Measurements from ENCODE around the gene PLA2G6.

The PLA2G6 gene

GRCh38 chr22:38176170-38176741 is 5.4 kb downstream of the PLA2G6 start:
- in situ Hi-C loops (cut with MboI; ENCODE audit: low sequenced_read_pairs, unreplicated experiment): no loop called here
- TF ChIP-seq, protein P1, sequence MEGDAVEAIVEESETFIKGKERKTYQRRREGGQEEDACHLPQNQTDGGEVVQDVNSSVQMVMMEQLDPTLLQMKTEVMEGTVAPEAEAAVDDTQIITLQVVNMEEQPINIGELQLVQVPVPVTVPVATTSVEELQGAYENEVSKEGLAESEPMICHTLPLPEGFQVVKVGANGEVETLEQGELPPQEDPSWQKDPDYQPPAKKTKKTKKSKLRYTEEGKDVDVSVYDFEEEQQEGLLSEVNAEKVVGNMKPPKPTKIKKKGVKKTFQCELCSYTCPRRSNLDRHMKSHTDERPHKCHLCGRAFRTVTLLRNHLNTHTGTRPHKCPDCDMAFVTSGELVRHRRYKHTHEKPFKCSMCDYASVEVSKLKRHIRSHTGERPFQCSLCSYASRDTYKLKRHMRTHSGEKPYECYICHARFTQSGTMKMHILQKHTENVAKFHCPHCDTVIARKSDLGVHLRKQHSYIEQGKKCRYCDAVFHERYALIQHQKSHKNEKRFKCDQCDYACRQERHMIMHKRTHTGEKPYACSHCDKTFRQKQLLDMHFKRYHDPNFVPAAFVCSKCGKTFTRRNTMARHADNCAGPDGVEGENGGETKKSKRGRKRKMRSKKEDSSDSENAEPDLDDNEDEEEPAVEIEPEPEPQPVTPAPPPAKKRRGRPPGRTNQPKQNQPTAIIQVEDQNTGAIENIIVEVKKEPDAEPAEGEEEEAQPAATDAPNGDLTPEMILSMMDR (IDR thresholded peaks at IDR 0.05; ENCODE audit: borderline replicate concordance, control extremely low read depth, extremely low read depth, insufficient read depth, missing control alignments): no peak
- DNase-seq (ENCODE audit: low spot score): peak; percentile 69

DNA sequence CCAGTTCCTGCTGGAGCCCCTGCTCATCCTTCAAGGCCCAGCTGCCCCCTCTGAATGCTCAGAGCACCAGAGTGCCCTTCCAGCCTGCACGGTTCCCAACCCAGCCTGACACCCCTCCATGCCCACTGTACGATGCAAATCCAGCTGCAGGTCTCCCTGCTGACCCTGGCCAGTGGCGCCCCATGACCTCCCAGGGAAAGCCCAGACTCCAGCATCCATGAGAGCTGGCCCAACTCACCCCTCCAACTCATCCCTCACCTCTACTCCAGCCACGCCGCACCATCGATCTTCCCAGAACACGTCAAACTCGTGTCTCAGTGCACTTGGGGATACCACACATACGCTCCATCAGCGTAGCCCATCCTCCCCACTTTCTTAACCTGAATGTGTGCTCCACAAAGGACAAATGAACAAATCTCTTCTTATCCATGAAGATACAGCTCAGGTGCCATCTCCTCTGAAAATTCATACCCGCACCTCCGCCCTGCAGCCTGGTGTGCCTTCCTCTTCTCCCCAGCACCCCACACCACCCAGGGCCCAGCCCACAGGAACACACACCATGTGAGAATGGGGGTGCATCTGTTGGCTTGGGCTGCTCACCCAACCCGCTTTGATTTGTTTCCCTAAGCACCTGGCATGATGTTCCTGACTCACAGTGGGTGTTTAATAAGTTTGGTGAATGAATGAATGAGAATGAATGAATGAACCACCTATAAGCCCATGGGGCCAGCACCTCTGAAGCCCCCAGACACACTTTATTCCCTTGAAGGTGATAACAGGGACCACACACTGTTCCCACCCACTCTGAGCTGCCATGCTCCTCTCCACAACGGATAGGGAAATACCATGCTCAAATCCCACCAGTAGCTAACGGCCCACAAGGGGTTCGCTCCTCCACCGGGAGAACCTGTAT is 6.2 kb downstream of the PLA2G6 start:
- in situ Hi-C loops (cut with MboI; ENCODE audit: low sequenced_read_pairs, unreplicated experiment): no loop called here
- TF ChIP-seq, protein P1 (IDR thresholded peaks at IDR 0.05; ENCODE audit: borderline replicate concordance, control extremely low read depth, extremely low read depth, insufficient read depth, missing control alignments): no peak

DNA sequence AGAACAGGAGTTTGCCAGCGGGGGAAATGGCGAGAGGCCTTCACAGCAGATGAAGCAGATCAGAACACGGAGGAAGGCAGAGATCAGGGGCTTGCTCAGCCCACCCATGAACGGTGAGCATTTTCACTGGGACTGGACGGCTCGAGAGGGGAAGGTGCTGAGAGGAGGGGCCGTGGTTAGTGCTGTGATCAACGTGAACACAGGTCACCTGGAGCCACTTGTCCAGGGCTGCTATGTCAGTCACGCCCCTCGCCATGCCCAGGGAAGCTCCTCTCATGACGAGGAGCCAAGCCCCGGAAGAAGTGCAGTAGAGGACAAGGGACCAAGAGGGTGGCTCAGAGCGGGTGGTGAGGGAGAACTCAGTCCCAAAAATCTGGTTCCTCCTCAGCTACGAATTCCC is 7.0 kb downstream of the PLA2G6 start:
- in situ Hi-C loops (cut with MboI; ENCODE audit: low sequenced_read_pairs, unreplicated experiment): no loop called here
- TF ChIP-seq, protein P1 (IDR thresholded peaks at IDR 0.05; ENCODE audit: borderline replicate concordance, control extremely low read depth, extremely low read depth, insufficient read depth, missing control alignments): no peak
- DNase-seq (ENCODE audit: low spot score): no peak

More for the DNA sequence above, 6.2 kb downstream of the PLA2G6 start:
- no peak for DNase-seq (ENCODE audit: low spot score)

DNA sequence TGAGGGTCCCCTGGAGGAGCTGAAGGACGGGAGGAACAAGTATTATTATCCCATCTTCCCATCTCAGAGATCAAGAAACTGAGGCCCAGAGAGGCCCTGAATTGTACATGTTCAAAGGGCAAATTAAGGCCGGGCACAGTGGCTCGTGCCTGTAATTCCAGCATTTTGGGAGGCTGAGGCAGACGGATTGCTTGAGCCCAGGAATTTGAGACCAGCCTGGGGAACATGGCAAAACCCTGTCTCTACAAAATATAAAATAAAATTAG is 8.1 kb downstream of the PLA2G6 start:
- in situ Hi-C loops (cut with MboI; ENCODE audit: low sequenced_read_pairs, unreplicated experiment): no loop called here
- TF ChIP-seq, protein P1 (IDR thresholded peaks at IDR 0.05; ENCODE audit: borderline replicate concordance, control extremely low read depth, extremely low read depth, insufficient read depth, missing control alignments): no peak
- DNase-seq (ENCODE audit: low spot score): no peak

DNA sequence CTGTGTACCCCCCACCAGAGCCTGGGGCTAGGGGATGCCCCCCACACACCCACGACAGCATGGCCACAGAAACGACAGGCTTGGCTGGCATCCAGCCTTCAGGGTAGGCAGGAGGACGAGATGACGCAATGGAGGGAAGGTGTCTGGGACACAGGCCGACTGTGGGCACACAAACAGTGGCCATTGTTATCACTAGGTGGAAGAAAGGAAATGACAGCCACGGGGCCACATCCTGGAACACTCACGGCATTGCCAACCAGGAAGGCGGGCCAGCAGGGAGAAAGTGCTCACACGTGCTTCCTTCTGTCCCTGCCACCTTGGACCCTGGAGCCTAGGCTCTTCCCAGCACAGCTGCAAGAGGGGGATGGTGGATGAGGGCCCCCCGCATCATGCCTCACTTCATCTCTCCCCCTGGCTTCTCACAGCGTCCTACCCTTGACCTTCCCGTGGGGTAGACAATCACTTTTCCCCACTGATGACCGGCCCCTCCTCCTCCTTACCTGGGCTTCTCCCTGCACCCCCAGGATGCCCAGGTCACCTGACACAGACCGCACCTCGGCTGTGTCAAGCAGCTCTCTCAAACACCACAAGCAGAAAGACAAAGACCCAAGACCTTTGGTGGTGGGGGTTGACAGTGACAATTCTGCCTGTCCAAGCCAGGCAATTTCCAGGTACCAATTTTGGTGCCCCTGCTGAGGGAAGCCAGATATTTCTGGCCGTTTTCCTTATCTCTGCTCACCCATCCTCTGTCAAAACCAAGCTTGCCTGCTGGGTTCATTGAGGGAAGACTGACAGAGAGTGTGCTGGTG is 8.6 kb downstream of the PLA2G6 start:
- DNase-seq (ENCODE audit: low spot score): no peak
- in situ Hi-C loops (cut with MboI; ENCODE audit: low sequenced_read_pairs, unreplicated experiment): no loop called here
- TF ChIP-seq, protein P1 (IDR thresholded peaks at IDR 0.05; ENCODE audit: borderline replicate concordance, control extremely low read depth, extremely low read depth, insufficient read depth, missing control alignments): no peak
